HepG2 (cell line): ENCODE measurements around the gene KRTAP5-6. TPM values are rescaled to one million over a fixed set of nuclear protein-coding genes. Genes with fewer than 3 reads are reported as not detected.

ENCODE experiments used
- ATF7 ChIP-seq, 2 experiments: fragments of 450-650 bp in 1 of 2; sonication (generic) in 1 of 2; formaldehyde crosslinking in 1 of 2; IDR thresholded peaks; 2 replicates each; pipeline versions ENCODE4 v1.4.0 to v1.6.1; 2016 to 2020; ENCODE audit warnings: antibody characterized with exemption in 1 of 2, mild to moderate bottlenecking in 1 of 2, missing genetic modification reagents in 1 of 2
- CENPT ChIP-seq: sonication (generic); formaldehyde crosslinking; IDR thresholded peaks from 2 replicates; pipeline ENCODE4 v1.8.0; 2022; ENCODE audit warnings: low read depth, mild to moderate bottlenecking, moderate library complexity, missing genetic modification reagents
- CENPX ChIP-seq: sonication (generic); formaldehyde crosslinking; IDR thresholded peaks from 2 replicates; pipeline ENCODE4 v1.9.0; 2021; ENCODE audit warnings: mild to moderate bottlenecking, missing genetic modification reagents, moderate library complexity
- DNMT3B ChIP-seq: conservative IDR thresholded peaks from 2 replicates; pipeline ENCODE4 v1.6.1; 2016; ENCODE audit warnings: missing biosample characterization, control low read depth
- IKZF4 ChIP-seq: sonication (generic); formaldehyde crosslinking; IDR thresholded peaks from 2 replicates; pipeline ENCODE4 v1.5.1; 2020; ENCODE audit warnings: borderline replicate concordance, mild to moderate bottlenecking, low read depth, missing genetic modification reagents; ENCODE audit errors: not compliant biosample characterization
- POLR2G ChIP-seq: fragments of 200-400 bp; formaldehyde crosslinking; IDR thresholded peaks from 2 replicates; pipeline ENCODE4 v1.6.1; 2018; ENCODE audit warnings: mild to moderate bottlenecking, low read depth, low read length, moderate library complexity
- RBFOX2 ChIP-seq: fragments of 200-400 bp; formaldehyde crosslinking; IDR thresholded peaks from 2 replicates; pipeline ENCODE4 v1.6.1; 2017; ENCODE audit warnings: low read depth, mild to moderate bottlenecking, low read length
- RFXAP ChIP-seq: sonication (generic); formaldehyde crosslinking; IDR thresholded peaks from 2 replicates; pipeline ENCODE4 v1.4.0; 2020; ENCODE audit warnings: missing genetic modification reagents, borderline replicate concordance
- SETDB1 ChIP-seq: sonication (generic); formaldehyde crosslinking; IDR thresholded peaks from 2 replicates; pipeline ENCODE4 v1.5.1; 2020; ENCODE audit warnings: missing genetic modification reagents, mild to moderate bottlenecking, borderline replicate concordance
- TBX2 ChIP-seq: sonication (generic); formaldehyde crosslinking; IDR thresholded peaks from 2 replicates; pipeline ENCODE4 v1.5.0; 2020; ENCODE audit warnings: missing genetic modification reagents, mild to moderate bottlenecking, borderline replicate concordance
- TCF12 ChIP-seq, 2 experiments: fragments of 450-650 bp in 1 of 2; sonication (generic) in 1 of 2; formaldehyde crosslinking in 1 of 2; IDR thresholded peaks; 2 replicates each; pipeline versions ENCODE4 v1.6.1 to v1.8.0; 2017 to 2022; ENCODE audit warnings: antibody characterized with exemption in 1 of 2, mild to moderate bottlenecking in 1 of 2, missing genetic modification reagents in 1 of 2, moderate library complexity in 1 of 2
- ZBTB38 ChIP-seq: sonication (generic); formaldehyde crosslinking; IDR thresholded peaks from 2 replicates; pipeline ENCODE4 v1.5.1; 2020; ENCODE audit warnings: mild to moderate bottlenecking, missing genetic modification reagents
- ZFP36L2 ChIP-seq: sonication (generic); formaldehyde crosslinking; IDR thresholded peaks from 2 replicates; pipeline ENCODE4 v1.4.0; 2020; ENCODE audit warnings: missing genetic modification reagents
- ZNF160 ChIP-seq: sonication (generic); formaldehyde crosslinking; IDR thresholded peaks from 2 replicates; pipeline ENCODE4 v1.8.0; 2022; ENCODE audit warnings: mild to moderate bottlenecking, inconsistent platforms, missing genetic modification reagents
- ZNF230 ChIP-seq: sonication (generic); formaldehyde crosslinking; IDR thresholded peaks from 2 replicates; pipeline ENCODE4 v1.4.0; 2020; ENCODE audit warnings: mild to moderate bottlenecking, missing genetic modification reagents
- ZNF33B ChIP-seq: sonication (generic); formaldehyde crosslinking; IDR thresholded peaks from 2 replicates; pipeline ENCODE4 v1.5.1; 2020; ENCODE audit warnings: mild to moderate bottlenecking, missing genetic modification reagents
- ZNF557 ChIP-seq: sonication (generic); formaldehyde crosslinking; IDR thresholded peaks from 2 replicates; pipeline ENCODE4 v1.4.0; 2020; ENCODE audit warnings: missing genetic modification reagents
- ZNF678 ChIP-seq: sonication (generic); formaldehyde crosslinking; IDR thresholded peaks from 2 replicates; pipeline ENCODE4 v1.4.0; 2020; ENCODE audit warnings: mild to moderate bottlenecking, missing genetic modification reagents
- ZNF891 ChIP-seq: sonication (generic); formaldehyde crosslinking; IDR thresholded peaks from 2 replicates; pipeline ENCODE4 v1.5.0; 2020; ENCODE audit warnings: mild to moderate bottlenecking, missing genetic modification reagents
- polyA plus RNA-seq, 8 experiments: library from polyadenylated mRNA; depleted of rRNA in 3 of 8; stranded (reverse) in 7 of 8; unstranded in 1 of 8; fragments of >200 nt; fragmentation: Illumina TruSeq in 4 of 8; extraction: Trizol in 4 of 8; gene quantifications; 2 replicates each; pipeline versions ENCODE4 v1.2.1 to v1.2.3, GENCODE V29; 2011 to 2016; ENCODE audit warnings: low read depth in 4 of 8, missing spikeins in 1 of 8, mixed read lengths in 1 of 8; ENCODE audit not compliant: insufficient read depth in 1 of 8
- total RNA-seq, 5 experiments: library from RNA; depleted of rRNA; stranded (reverse); fragments of >200 nt; fragmentation: Illumina TruSeq; extraction: Trizol; gene quantifications; 2 replicates each; pipeline ENCODE4 v1.2.3, GENCODE V29; 2016; ENCODE audit warnings: low read depth in 1 of 5
- TF ChIP-seq, protein P1 (sequence below): sonication (generic); formaldehyde crosslinking; IDR thresholded peaks from 2 replicates; pipeline ENCODE4 v1.5.0; 2020; ENCODE audit warnings: missing genetic modification reagents, mild to moderate bottlenecking, borderline replicate concordance
- TF ChIP-seq, protein P2 (sequence below): sonication (generic); formaldehyde crosslinking; IDR thresholded peaks from 2 replicates; pipeline ENCODE4 v1.5.0; 2020; ENCODE audit warnings: mild to moderate bottlenecking, low read depth, missing genetic modification reagents, borderline replicate concordance
- TF ChIP-seq, protein P3 (sequence below): sonication (generic); formaldehyde crosslinking; IDR thresholded peaks from 2 replicates; pipeline ENCODE4 v1.4.0; 2020; ENCODE audit warnings: missing genetic modification reagents, mild to moderate bottlenecking, borderline replicate concordance
- TF ChIP-seq, protein P4 (sequence below): sonication (generic); formaldehyde crosslinking; IDR thresholded peaks from 2 replicates; pipeline ENCODE4 v1.4.0; 2020; ENCODE audit warnings: mild to moderate bottlenecking, missing genetic modification reagents

Gene KRTAP5-6
- total and polyA plus RNA-seq, 2 of the 13 experiments (the other 11 are each of a cell fraction or from before 2014, with no cell fraction given) = not detected

DNA sequence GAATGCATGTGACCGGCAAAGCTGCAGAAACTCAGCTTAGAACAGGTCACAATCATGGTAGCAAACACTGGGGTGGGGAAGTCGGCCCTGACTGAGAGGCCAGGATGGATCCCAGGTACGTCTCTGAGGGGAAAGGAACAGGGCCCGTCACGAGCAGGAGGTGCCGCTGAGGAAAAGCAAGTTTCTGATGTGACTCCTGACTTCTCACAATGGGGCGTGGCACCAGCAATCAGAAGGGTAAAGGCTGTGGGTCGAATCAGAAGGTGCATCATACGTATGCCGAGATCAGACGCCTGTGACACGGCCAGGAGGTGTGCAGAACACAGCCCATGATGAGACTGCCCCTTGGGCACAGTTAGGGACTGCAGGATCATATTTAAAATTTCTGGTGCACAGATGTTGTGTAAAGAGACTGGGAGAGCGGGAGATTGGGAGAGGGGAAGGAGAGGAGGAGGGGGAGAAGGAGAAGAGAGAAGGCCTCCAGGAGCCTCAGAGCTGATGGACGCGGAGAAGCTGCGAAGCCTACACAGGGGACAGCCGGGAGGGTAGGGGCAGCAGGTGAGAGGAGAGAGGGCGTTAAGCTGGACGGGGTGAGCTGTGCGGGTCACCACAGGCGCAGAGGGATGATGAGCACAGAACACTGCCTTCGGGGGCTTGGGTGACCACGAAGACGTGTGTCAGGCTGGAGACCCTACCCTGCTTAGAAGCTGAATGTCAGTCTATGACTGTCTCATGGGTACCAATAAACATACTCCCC is 36.7 kb upstream of the KRTAP5-6 start (continued):
- no peak; the same call in 1 of the 2 replicates for TF ChIP-seq TBX2
- TF ChIP-seq, protein P1, sequence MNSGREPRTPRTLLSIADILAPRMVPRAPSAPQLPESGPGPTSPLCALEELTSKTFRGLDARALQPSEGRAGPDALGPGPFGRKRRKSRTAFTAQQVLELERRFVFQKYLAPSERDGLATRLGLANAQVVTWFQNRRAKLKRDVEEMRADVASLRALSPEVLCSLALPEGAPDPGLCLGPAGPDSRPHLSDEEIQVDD (CRISPR knock-in tag) = no peak
- TF ChIP-seq TCF12 (IDR thresholded peaks at IDR 0.05) = no peak
- TF ChIP-seq TCF12 (CRISPR knock-in tag; IDR thresholded peaks at IDR 0.05) = no peak
- no peak for TF ChIP-seq ZNF557 (CRISPR knock-in tag)
- no peak for TF ChIP-seq ZNF160 (CRISPR knock-in tag)
- 0 out of 2 replicates have a peak, but pooled peaks have one; percentile 50 for TF ChIP-seq ZNF891 (CRISPR knock-in tag)
- no peak for TF ChIP-seq ZNF33B (CRISPR knock-in tag)
- TF ChIP-seq CENPX (CRISPR knock-in tag) = no peak
- TF ChIP-seq DNMT3B (CRISPR knock-in tag) = no peak
- no peak for TF ChIP-seq ZNF678 (CRISPR knock-in tag)
- peak; percentile 76; the same call in 1 of the 2 replicates for TF ChIP-seq ZBTB38
- no peak for TF ChIP-seq RBFOX2
- no peak for TF ChIP-seq IKZF4 (CRISPR knock-in tag)
- TF ChIP-seq RFXAP = no peak
- TF ChIP-seq CENPT (CRISPR knock-in tag) = no peak
- TF ChIP-seq, protein P2, sequence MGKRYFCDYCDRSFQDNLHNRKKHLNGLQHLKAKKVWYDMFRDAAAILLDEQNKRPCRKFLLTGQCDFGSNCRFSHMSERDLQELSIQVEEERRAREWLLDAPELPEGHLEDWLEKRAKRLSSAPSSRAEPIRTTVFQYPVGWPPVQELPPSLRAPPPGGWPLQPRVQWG = no peak
- TF ChIP-seq ZNF230 (CRISPR knock-in tag) = no peak
- TF ChIP-seq POLR2G = no peak
- TF ChIP-seq, protein P3, sequence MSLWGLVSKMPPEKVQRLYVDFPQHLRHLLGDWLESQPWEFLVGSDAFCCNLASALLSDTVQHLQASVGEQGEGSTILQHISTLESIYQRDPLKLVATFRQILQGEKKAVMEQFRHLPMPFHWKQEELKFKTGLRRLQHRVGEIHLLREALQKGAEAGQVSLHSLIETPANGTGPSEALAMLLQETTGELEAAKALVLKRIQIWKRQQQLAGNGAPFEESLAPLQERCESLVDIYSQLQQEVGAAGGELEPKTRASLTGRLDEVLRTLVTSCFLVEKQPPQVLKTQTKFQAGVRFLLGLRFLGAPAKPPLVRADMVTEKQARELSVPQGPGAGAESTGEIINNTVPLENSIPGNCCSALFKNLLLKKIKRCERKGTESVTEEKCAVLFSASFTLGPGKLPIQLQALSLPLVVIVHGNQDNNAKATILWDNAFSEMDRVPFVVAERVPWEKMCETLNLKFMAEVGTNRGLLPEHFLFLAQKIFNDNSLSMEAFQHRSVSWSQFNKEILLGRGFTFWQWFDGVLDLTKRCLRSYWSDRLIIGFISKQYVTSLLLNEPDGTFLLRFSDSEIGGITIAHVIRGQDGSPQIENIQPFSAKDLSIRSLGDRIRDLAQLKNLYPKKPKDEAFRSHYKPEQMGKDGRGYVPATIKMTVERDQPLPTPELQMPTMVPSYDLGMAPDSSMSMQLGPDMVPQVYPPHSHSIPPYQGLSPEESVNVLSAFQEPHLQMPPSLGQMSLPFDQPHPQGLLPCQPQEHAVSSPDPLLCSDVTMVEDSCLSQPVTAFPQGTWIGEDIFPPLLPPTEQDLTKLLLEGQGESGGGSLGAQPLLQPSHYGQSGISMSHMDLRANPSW (CRISPR knock-in tag) = no peak
- no peak for TF ChIP-seq ZFP36L2
- TF ChIP-seq ATF7 (IDR thresholded peaks at IDR 0.05) = no peak
- no peak for TF ChIP-seq ATF7 (CRISPR knock-in tag; IDR thresholded peaks at IDR 0.05)
- no peak for TF ChIP-seq SETDB1
- TF ChIP-seq, protein P4, sequence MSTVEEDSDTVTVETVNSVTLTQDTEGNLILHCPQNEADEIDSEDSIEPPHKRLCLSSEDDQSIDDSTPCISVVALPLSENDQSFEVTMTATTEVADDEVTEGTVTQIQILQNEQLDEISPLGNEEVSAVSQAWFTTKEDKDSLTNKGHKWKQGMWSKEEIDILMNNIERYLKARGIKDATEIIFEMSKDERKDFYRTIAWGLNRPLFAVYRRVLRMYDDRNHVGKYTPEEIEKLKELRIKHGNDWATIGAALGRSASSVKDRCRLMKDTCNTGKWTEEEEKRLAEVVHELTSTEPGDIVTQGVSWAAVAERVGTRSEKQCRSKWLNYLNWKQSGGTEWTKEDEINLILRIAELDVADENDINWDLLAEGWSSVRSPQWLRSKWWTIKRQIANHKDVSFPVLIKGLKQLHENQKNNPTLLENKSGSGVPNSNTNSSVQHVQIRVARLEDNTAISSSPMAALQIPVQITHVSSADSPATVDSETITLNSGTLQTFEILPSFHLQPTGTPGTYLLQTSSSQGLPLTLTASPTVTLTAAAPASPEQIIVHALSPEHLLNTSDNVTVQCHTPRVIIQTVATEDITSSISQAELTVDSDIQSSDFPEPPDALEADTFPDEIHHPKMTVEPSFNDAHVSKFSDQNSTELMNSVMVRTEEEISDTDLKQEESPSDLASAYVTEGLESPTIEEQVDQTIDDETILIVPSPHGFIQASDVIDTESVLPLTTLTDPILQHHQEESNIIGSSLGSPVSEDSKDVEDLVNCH (CRISPR knock-in tag) = no peak
